ENCODE measurements around the gene MYO7A.
A peak's percentile ranks its signal among the peaks of the same experiment; 100 is the strongest.

The MYO7A gene

DNA sequence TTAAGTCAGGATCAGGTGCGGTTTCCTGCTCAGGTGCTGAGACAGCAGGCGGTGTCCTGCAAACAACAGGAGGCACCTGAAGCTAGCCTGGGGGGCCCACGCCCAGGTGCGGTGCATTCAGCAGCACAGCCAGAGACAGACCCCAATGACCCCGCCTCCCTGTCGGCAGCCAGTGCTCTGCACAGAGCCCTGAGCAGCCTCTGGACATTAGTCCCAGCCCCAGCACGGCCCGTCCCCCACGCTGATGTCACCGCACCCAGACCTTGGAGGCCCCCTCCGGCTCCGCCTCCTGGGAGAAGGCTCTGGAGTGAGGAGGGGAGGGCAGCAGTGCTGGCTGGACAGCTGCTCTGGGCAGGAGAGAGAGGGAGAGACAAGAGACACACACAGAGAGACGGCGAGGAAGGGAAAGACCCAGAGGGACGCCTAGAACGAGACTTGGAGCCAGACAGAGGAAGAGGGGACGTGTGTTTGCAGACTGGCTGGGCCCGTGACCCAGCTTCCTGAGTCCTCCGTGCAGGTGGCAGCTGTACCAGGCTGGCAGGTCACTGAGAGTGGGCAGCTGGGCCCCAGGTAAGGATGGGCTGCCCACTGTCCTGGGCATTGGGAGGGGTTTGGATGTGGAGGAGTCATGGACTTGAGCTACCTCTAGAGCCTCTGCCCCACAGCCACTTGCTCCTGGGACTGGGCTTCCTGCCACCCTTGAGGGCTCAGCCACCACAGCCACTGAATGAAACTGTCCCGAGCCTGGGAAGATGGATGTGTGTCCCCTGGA, at the start of gene MYO7A:
Gene MYO7A (plus strand): TSS at position 327 of the 772 bp plus-strand sequence. CDS start 2,389 bp downstream, outside the sequence.
- DNase-seq, result no peak

GRCh38 chr11:77079666-77080065, 48.4 kb upstream of the MYO7A start:
- no peak for DNase-seq

DNA sequence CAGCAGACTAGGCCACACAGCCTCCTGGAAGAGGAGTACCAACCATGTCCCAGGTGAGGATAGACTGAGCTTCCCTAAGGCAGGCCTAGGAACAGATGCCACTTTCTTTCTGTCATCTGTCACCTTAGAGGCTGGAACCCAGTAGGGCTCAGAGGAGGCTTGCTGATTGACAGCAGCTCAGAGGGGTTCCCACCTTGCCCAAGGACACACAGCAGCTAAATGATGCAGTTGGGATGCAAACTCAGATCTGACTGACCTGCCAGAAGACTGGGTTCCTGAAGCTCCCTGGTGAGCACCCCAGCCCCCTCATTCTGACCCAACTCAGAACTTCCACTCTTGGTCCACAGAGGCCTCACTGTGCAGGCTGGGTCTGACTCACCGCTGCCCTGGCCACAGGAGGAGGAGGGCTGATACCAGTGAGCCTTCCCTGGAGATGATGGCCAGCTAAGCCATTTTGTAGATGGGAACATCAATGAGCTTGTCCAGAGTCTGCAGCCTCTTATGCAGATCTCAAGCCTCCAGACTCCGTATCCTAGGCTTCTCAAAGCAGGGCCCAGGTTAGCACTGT, 47.3 kb upstream of the MYO7A start:
- no peak for DNase-seq

GRCh38 chr11:77081381-77081851, 46.6 kb upstream of the MYO7A start:
- no peak for DNase-seq

- DNase-seq, result no peak
These were observed 45.8 kb upstream of the MYO7A start for GRCh38 chr11:77081976-77082836.

- no peak for DNase-seq
These were observed 45.0 kb upstream of the MYO7A start for GRCh38 chr11:77082838-77083565.

DNA sequence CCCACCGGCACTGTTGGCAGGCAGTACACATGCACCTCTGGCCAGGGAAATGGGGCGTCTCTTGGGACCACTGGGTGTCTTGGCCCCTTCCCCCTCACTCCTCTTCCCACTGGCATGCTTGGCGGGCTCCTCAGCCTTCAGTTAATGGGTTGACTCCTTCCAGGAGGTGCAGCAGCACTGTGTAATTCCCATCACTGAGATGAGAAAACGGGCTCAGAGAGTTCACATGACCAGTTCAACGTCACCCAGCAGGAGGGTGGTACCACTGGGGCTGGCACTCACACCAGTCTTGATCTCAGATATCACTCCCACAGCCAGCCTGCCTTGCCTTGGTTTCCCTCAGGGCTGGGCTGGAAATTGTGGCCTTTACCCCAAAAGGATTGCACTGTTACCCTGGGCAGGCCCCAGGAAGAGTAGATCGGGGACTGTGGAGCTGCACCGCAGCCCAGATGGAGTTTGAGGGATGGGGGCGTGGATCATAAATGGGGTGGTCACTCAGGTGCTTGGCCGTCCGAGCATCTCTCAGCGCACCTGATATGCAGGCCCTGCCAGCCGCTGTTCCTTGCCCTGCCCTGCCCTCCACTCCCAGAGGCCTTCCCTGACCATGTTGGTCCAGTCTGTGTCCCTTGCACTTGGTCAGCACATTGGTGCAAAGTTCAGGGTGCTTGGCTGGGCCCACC, 44.3 kb upstream of the MYO7A start:
- DNase-seq, result no peak

DNA sequence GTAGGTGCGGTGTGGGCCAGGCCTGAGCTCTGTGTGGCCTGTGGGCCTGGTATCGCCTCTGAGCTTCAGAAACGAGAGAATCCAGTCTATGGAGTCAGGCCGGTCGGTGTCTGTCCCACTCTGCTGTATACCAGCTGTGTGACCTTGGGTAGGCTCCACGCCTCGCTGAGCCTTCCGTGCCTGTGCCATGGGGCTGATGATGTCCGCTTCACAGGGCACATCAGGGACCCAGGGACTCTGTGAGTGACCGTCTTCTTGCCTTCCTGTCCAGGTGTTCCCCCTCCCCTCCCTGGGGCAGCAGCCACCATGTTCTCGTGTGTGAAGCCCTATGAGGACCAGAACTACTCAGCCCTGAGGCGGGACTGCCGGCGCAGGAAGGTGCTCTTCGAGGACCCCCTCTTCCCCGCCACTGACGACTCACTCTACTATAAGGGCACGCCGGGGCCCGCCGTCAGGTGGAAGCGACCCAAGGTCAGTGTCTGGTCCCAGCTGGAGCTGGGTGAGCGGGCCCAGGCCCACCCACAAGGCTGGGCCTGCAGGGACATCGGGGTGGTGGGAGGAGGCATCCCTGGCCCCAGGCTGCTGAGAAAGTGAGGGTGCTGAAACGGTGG, 43.4 kb upstream of the MYO7A start:
- DNase-seq, result no peak

- DNase-seq, result no peak
These were observed 42.4 kb upstream of the MYO7A start for GRCh38 chr11:77085652-77086051.

DNA sequence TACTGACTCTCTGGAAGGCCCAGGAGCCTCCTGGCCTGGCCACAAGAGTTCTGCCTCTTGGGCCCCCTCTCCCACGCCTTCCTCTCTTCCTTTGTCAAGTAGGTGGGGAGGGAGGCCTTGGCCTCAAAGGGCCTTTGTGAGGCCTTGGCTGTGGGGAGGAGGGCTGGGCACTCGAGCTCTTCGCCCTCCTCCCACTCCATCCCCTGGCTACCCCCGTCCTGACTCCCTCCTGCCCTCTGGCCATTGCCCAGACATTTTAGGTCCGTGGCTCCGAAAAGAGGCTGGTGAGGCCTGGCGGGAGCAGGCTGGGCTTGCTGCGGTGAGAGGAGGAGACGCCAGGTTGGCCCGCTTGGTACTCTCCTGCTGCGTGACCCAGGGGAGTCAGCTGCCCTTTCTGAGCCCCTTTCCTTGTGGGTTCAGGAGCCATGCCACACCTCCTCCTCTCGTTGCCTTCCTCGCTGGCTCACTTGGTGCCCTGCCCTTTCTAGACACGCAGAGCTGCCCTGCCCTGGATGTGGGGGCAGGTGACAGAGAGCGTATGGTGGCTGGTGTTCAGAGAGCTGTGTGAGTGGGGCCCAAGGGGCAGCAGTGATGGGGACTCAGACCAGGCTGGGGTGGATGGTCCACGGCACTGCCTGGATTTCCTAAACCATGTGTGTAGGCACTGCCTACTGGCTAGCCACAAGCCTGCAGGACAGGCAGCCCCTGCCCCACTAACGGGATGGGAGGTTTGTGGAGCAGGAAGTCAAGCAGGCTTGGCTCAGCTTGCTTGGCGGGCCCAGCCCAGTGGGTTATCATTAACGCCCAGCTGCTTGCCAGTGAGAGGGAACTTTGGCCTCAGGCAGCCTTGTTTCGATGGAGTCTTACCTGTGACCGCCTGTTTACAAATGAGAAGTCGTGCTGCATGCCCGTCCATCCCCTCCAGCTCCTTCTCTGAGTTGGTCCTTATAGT, 41.2 kb upstream of the MYO7A start:
- no peak for DNase-seq

DNA sequence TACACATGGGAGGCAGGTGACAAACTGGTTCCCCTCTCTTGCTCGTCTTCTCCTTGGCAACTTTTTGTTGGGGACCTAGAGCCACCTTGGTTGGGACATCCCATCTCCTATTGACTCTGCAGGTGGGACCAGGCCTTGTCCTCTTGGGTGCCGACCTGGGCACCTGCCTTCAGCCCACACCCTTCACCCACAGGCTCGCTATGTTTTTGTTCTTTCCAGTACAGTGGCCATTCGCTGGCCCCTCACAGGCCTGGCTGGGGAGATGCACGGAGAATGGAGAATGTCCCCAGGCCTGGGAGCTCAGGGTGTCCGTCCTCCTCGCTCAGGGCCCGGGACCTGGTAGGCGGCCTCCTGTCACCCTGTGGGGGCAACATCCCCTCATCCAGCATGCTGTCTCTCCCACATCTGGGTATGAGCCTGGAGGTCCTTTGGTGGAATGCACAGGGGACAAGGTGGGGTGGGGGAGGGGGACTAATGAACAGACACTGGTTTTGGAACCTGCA, 40.3 kb upstream of the MYO7A start:
- no peak for DNase-seq

- DNase-seq, result no peak
These were observed 39.6 kb upstream of the MYO7A start for GRCh38 chr11:77088236-77089003.

GRCh38 chr11:77089004-77089545, 39.0 kb upstream of the MYO7A start:
- no peak for DNase-seq

GRCh38 chr11:77090046-77090372, 38.0 kb upstream of the MYO7A start:
- no peak for DNase-seq

- DNase-seq, result no peak
These were observed 37.5 kb upstream of the MYO7A start for GRCh38 chr11:77090373-77091111.

GRCh38 chr11:77091146-77091940, 36.7 kb upstream of the MYO7A start:
- DNase-seq, result peak; percentile 63

GRCh38 chr11:77092382-77092781, 35.7 kb upstream of the MYO7A start:
- no peak for DNase-seq

Measured in GDM1 (cell line).